IMR-90 (cell line): ENCODE data around the gene ATP8B3.

Experiments used
- BHLHE40 ChIP-seq: fragments of 150-350 bp; IDR thresholded peaks from 2 replicates; pipeline ENCODE4 v1.6.1; 2016; ENCODE audit warnings: mild to moderate bottlenecking, low read depth, low read length
- CEBPB ChIP-seq: IDR thresholded peaks from 2 replicates; pipeline ENCODE4 v1.6.1; 2012; ENCODE audit warnings: low read depth, low read length, improper control_type of control experiment
- MAZ ChIP-seq: IDR thresholded peaks from 2 replicates; pipeline ENCODE4 v1.6.1; 2012; ENCODE audit warnings: low read depth, mild to moderate bottlenecking, low read length, improper control_type of control experiment, moderate library complexity, borderline replicate concordance
- MXI1 ChIP-seq: IDR thresholded peaks from 2 replicates; pipeline ENCODE4 v1.6.1; 2012; ENCODE audit warnings: low read depth, mild to moderate bottlenecking, low read length, moderate library complexity, borderline replicate concordance
- NFE2L2 ChIP-seq: fragments of 150-350 bp; IDR thresholded peaks from 2 replicates; pipeline ENCODE4 v1.6.1; 2016; ENCODE audit warnings: low read depth, mild to moderate bottlenecking, low read length
- POLR2A ChIP-seq: IDR thresholded peaks from 2 replicates; pipeline ENCODE4 v1.6.1; 2012; ENCODE audit warnings: mild to moderate bottlenecking, low read depth, low read length
- RAD21 ChIP-seq: IDR thresholded peaks from 2 replicates; pipeline ENCODE4 v1.6.1; 2012; ENCODE audit warnings: low read length, improper control_type of control experiment
- TF ChIP-seq, protein P1 (sequence below): conservative IDR thresholded peaks from 2 replicates; pipeline ENCODE4 v1.5.1; 2012; ENCODE audit warnings: mild to moderate bottlenecking, low read depth, low read length, improper control_type of control experiment

- TF ChIP-seq POLR2A (0 out of 2 replicates have a peak, but pooled peaks have one; percentile 35), MXI1 (no peak; the same call in 1 of the 2 replicates), NFE2L2 (no peak), RAD21 (no peak), MAZ (peak; percentile 65; the same call in 1 of the 2 replicates), CEBPB (no peak), BHLHE40 (no peak)
- TF ChIP-seq, protein P1, sequence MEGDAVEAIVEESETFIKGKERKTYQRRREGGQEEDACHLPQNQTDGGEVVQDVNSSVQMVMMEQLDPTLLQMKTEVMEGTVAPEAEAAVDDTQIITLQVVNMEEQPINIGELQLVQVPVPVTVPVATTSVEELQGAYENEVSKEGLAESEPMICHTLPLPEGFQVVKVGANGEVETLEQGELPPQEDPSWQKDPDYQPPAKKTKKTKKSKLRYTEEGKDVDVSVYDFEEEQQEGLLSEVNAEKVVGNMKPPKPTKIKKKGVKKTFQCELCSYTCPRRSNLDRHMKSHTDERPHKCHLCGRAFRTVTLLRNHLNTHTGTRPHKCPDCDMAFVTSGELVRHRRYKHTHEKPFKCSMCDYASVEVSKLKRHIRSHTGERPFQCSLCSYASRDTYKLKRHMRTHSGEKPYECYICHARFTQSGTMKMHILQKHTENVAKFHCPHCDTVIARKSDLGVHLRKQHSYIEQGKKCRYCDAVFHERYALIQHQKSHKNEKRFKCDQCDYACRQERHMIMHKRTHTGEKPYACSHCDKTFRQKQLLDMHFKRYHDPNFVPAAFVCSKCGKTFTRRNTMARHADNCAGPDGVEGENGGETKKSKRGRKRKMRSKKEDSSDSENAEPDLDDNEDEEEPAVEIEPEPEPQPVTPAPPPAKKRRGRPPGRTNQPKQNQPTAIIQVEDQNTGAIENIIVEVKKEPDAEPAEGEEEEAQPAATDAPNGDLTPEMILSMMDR = no peak
These were observed 43.2 kb upstream of the ATP8B3 start for GRCh38 chr19:1855040-1855827.
